ENCODE measurements around the gene ERI3. TPM values are rescaled to one million over a fixed set of nuclear protein-coding genes. Genes with fewer than 3 reads are reported as not detected.

Gene ERI3
- polyA plus RNA-seq, 1 donor from 2014 or later: 92.5 TPM

GRCh38 chr1:44288883-44289282 lies 66.2 kb downstream of the ERI3 start:
- Histone ChIP-seq H3K9ac (ENCODE audit: low read length) (no peak overlapping the region), H3K9me3 (ENCODE audit: low read length) (no peaks in the 10 kb centered on the region), H3K27me3 (ENCODE audit: insufficient read depth, low read depth, low read length) (no peaks in the 10 kb centered on the region), H3K27ac (ENCODE audit: low read length) (no peak overlapping the region), H3K9me2 (ENCODE audit: insufficient read depth, low read length) (no peaks in the 10 kb centered on the region), H4K20me1 (ENCODE audit: insufficient read depth) (no peaks in the 10 kb centered on the region), H3K4me2 (ENCODE audit: low read length) (no peak overlapping the region), H3K4me3 (ENCODE audit: low read length) (no peak overlapping the region), H3F3A (ENCODE audit: insufficient read depth, low read length, poor library complexity, severe bottlenecking) (no peaks in the 10 kb centered on the region), H3K36me3 (ENCODE audit: insufficient read depth, low read length) (no peaks in the 10 kb centered on the region), H2AFZ (ENCODE audit: low read depth, low read length) (no peak overlapping the region), H3K79me2 (replicated peaks; ENCODE audit: insufficient read depth, low read length) (no peaks in the 10 kb centered on the region)
- TF ChIP-seq REST (IDR thresholded peaks at IDR 0.05; ENCODE audit: borderline replicate concordance): no peak
- TF ChIP-seq TAF1 (IDR thresholded peaks at IDR 0.05; ENCODE audit: low read depth): no peak
- no peak for TF ChIP-seq RAD21 (conservative IDR thresholded peaks at IDR 0.05)
- TF ChIP-seq CTCF (IDR thresholded peaks at IDR 0.05; ENCODE audit: poor library complexity, severe bottlenecking): no peak
- TF ChIP-seq MXI1 (conservative IDR thresholded peaks at IDR 0.05; ENCODE audit: poor library complexity, severe bottlenecking): no peak
- TF ChIP-seq SMC3 (conservative IDR thresholded peaks at IDR 0.05; ENCODE audit: poor library complexity): no peak

- H3F3A ChIP-seq (ENCODE audit: insufficient read depth, low read length, poor library complexity, severe bottlenecking): no peaks in the 10 kb centered on the region
- H2AFZ ChIP-seq (ENCODE audit: low read depth, low read length): no peak overlapping the region
- no peaks in the 10 kb centered on the region for H3K27me3 ChIP-seq (ENCODE audit: insufficient read depth, low read depth, low read length)
- no peaks in the 10 kb centered on the region for H3K36me3 ChIP-seq (ENCODE audit: insufficient read depth, low read length)
- no peak overlapping the region for H3K27ac ChIP-seq (ENCODE audit: low read length)
- no peaks in the 10 kb centered on the region for H3K9me2 ChIP-seq (ENCODE audit: insufficient read depth, low read length)
- no peaks in the 10 kb centered on the region for H3K79me2 ChIP-seq (replicated peaks; ENCODE audit: insufficient read depth, low read length)
- H3K4me2 ChIP-seq (ENCODE audit: low read length): no peak overlapping the region
- no peak overlapping the region for H3K9ac ChIP-seq (ENCODE audit: low read length)
- TF ChIP-seq RAD21 (conservative IDR thresholded peaks at IDR 0.05) (no peak), TAF1 (IDR thresholded peaks at IDR 0.05; ENCODE audit: low read depth) (no peak), SMC3 (conservative IDR thresholded peaks at IDR 0.05; ENCODE audit: poor library complexity) (no peak), MXI1 (conservative IDR thresholded peaks at IDR 0.05; ENCODE audit: poor library complexity, severe bottlenecking) (no peak), EP300 (conservative IDR thresholded peaks at IDR 0.05; ENCODE audit: poor library complexity, severe bottlenecking) (no peak)
- H4K20me1 ChIP-seq (ENCODE audit: insufficient read depth): no peaks in the 10 kb centered on the region
- H3K9me3 ChIP-seq (ENCODE audit: low read length): no peaks in the 10 kb centered on the region
- H3K4me3 ChIP-seq (ENCODE audit: low read length): no peak overlapping the region
These were observed 70.9 kb downstream of the ERI3 start for GRCh38 chr1:44284184-44284583.

- H2AFZ ChIP-seq (ENCODE audit: low read depth, low read length): no peak overlapping the region
- H3K4me2 ChIP-seq (ENCODE audit: low read length): no peak overlapping the region
- no peak overlapping the region for H3K9ac ChIP-seq (ENCODE audit: low read length)
- no peaks in the 10 kb centered on the region for H3K9me2 ChIP-seq (ENCODE audit: insufficient read depth, low read length)
- H3K27me3 ChIP-seq (ENCODE audit: insufficient read depth, low read depth, low read length): no peaks in the 10 kb centered on the region
- no peaks in the 10 kb centered on the region for H4K20me1 ChIP-seq (ENCODE audit: insufficient read depth)
- no peak overlapping the region for H3K27ac ChIP-seq (ENCODE audit: low read length)
- H3K9me3 ChIP-seq (ENCODE audit: low read length): no peaks in the 10 kb centered on the region
- TF ChIP-seq POLR2AphosphoS5 (IDR thresholded peaks at IDR 0.05) (no peak), SMC3 (conservative IDR thresholded peaks at IDR 0.05; ENCODE audit: poor library complexity) (no peak), REST (IDR thresholded peaks at IDR 0.05; ENCODE audit: borderline replicate concordance) (no peak), EZH2 (IDR thresholded peaks at IDR 0.05; ENCODE audit: borderline replicate concordance, insufficient read depth, low read length, poor library complexity, severe bottlenecking) (no peak), MXI1 (conservative IDR thresholded peaks at IDR 0.05; ENCODE audit: poor library complexity, severe bottlenecking) (no peak), CTCF (IDR thresholded peaks at IDR 0.05; ENCODE audit: poor library complexity, severe bottlenecking) (no peak), EP300 (conservative IDR thresholded peaks at IDR 0.05; ENCODE audit: poor library complexity, severe bottlenecking) (no peak), RAD21 (conservative IDR thresholded peaks at IDR 0.05) (no peak), TAF1 (IDR thresholded peaks at IDR 0.05; ENCODE audit: low read depth) (no peak)
- no peaks in the 10 kb centered on the region for H3K79me2 ChIP-seq (replicated peaks; ENCODE audit: insufficient read depth, low read length)
- no peak overlapping the region for H3K4me3 ChIP-seq (ENCODE audit: low read length)
- no peaks in the 10 kb centered on the region for H3K36me3 ChIP-seq (ENCODE audit: insufficient read depth, low read length)
- no peaks in the 10 kb centered on the region for H3F3A ChIP-seq (ENCODE audit: insufficient read depth, low read length, poor library complexity, severe bottlenecking)
These were observed 71.4 kb downstream of the ERI3 start for GRCh38 chr1:44283524-44284173.
